ENCODE data around the gene RUNX2. TPM values are rescaled to one million over a fixed set of nuclear protein-coding genes. Genes with fewer than 3 reads are reported as not detected.
A peak's percentile ranks its signal among the peaks of the same experiment; 100 is the strongest.

RUNX2 gene
- total RNA-seq, 3 donors from 2014 or later, result 2.7 to 7.3 (median 7.2) TPM

DNA sequence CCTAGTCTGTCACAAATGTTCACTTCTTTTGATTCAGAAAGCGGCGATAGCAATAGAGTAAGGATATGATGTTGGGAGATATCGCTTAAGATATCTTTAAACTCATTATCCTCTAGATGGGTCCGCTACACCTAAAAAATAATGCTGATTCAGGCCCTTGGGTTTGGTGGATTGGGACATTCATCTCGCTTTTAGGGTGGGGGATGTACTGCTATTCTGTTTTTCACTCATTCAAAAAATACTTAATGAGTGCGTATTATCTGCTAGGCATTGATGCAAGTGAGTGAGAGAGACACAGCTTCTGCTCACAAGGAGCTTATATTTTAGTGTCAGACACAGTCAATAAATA is 167.9 kb downstream of the RUNX2 start:
- TF ChIP-seq POLR2A (IDR thresholded peaks at IDR 0.05) (no peak), POLR2AphosphoS5 (IDR thresholded peaks at IDR 0.05) (no peak)
- TF ChIP-seq, protein P1, sequence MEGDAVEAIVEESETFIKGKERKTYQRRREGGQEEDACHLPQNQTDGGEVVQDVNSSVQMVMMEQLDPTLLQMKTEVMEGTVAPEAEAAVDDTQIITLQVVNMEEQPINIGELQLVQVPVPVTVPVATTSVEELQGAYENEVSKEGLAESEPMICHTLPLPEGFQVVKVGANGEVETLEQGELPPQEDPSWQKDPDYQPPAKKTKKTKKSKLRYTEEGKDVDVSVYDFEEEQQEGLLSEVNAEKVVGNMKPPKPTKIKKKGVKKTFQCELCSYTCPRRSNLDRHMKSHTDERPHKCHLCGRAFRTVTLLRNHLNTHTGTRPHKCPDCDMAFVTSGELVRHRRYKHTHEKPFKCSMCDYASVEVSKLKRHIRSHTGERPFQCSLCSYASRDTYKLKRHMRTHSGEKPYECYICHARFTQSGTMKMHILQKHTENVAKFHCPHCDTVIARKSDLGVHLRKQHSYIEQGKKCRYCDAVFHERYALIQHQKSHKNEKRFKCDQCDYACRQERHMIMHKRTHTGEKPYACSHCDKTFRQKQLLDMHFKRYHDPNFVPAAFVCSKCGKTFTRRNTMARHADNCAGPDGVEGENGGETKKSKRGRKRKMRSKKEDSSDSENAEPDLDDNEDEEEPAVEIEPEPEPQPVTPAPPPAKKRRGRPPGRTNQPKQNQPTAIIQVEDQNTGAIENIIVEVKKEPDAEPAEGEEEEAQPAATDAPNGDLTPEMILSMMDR (IDR thresholded peaks at IDR 0.05), result no peak
- no peak overlapping the region for H3K4me3 ChIP-seq
- no peaks in the 10 kb centered on the region for H3K36me3 ChIP-seq
- no peaks in the 10 kb centered on the region for H3K4me1 ChIP-seq
- no peak for DNase-seq (ENCODE audit: low spot score in 2 of 2)
- intact Hi-C loops (cut with DNase I; ENCODE audit: low total_unique reads), result no loop called here
- H3K9me3 ChIP-seq, result no peaks in the 10 kb centered on the region
- no peak overlapping the region for H3K27ac ChIP-seq
- H3K27me3 ChIP-seq, result no peaks in the 10 kb centered on the region

DNA sequence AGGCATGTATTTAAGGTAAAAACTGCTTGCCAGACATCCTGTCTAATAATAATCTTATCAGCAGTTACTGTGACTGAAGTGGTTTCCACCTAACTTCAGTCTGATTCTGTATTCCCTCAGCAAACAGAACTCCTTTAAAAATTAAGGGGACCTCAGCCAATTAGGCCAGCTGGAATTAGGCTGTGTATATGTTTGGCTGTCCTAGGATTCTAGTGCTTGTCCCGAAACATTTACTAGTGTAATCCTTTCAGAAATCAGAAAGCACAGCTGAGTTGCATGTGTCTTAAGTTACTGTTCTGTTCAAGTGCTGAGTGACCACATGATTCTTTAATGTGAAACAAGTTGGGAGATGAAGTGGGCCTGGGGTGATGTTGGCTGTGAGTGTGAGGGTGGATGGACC is 170.5 kb downstream of the RUNX2 start:
- DNase-seq (ENCODE audit: low spot score in 2 of 2), result no peak
- H3K4me1 ChIP-seq, result no peaks in the 10 kb centered on the region
- TF ChIP-seq POLR2AphosphoS5 (IDR thresholded peaks at IDR 0.05) (no peak), POLR2A (IDR thresholded peaks at IDR 0.05) (no peak)
- TF ChIP-seq, protein P1 (IDR thresholded peaks at IDR 0.05), result no peak
- H3K4me3 ChIP-seq, result no peak overlapping the region
- no peak overlapping the region for H3K27ac ChIP-seq
- H3K27me3 ChIP-seq, result no peaks in the 10 kb centered on the region
- no peaks in the 10 kb centered on the region for H3K9me3 ChIP-seq
- H3K36me3 ChIP-seq, result no peaks in the 10 kb centered on the region
- intact Hi-C loops (cut with DNase I; ENCODE audit: low total_unique reads), result no loop called here

DNA sequence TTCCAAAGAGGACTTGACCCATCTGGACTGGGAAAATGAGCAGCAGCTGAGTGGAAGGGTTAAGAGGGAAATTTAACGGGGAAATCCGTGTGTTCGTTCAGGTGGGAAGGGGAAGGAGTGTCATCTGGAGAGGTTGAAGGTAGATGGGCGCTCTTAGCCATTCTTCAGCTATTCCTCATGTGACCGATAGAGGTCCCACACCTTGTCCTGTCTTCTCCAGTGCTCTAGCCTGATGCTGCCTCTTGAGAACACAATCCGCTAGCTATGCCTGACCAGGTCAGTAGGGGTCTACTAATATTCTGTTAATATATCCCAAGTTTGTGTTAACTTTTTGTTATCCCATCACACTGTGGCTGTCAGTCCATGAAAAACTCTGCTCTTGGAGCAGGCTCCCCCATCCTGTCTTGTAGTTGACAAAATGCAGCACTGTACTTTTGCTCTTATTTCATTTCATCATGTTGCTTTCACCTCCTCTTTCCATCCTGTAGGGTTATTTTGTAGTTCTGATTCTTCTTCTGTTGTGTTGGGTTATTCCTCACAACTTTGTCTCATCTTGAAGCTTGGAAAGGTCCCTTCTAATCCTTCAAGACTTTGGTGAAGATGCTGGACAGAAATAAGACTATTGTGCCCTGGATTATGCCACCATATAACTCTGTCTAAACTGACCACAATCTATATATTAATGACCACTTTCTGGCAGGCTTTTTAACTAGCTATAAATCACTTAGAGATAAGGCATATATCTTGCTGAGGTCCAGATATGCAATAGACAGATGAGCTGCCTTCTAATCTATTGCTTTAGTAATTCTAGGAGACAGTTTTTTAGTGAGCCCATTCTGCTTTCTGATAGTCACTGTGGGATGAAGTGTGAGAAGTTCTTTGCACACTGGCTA is 173.0 kb downstream of the RUNX2 start:
- no peaks in the 10 kb centered on the region for H3K27me3 ChIP-seq
- no peak for DNase-seq (ENCODE audit: low spot score in 2 of 2)
- intact Hi-C loops (cut with DNase I; ENCODE audit: low total_unique reads), result no loop called here

DNA sequence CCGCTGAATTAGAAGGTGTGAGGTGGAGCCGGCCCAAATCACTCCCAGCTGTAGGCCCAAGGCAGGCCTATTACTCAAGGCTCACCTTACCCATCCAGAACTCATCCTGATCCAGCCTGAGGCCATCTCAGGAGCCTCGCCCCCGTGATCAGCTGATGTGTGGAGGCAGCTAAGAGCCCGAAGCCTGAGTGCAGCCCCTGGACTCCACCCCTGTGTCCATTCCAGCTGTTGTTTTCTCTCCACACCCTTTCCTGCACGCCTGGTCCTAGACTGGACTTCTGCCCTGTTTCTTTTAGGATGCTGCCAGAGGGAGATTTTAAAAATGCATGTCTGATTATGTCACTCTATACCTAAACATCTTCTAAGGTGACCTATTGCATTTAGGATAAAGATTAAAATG is 174.3 kb downstream of the RUNX2 start:
- DNase-seq (ENCODE audit: low spot score in 2 of 2), result no peak
- H3K9me3 ChIP-seq, result no peaks in the 10 kb centered on the region
- H3K4me3 ChIP-seq, result no peak overlapping the region
- H3K27ac ChIP-seq, result no peak overlapping the region
- H3K36me3 ChIP-seq, result no peaks in the 10 kb centered on the region
- no peaks in the 10 kb centered on the region for H3K4me1 ChIP-seq
- H3K27me3 ChIP-seq, result no peaks in the 10 kb centered on the region
- TF ChIP-seq, protein P1 (IDR thresholded peaks at IDR 0.05), result no peak
- TF ChIP-seq POLR2AphosphoS5 (IDR thresholded peaks at IDR 0.05), result no peak
- no peak for TF ChIP-seq POLR2A (IDR thresholded peaks at IDR 0.05)
- intact Hi-C loops (cut with DNase I; ENCODE audit: low total_unique reads), result no loop called here

More for the DNA sequence above, 173.0 kb downstream of the RUNX2 start:
- H3K36me3 ChIP-seq, result no peaks in the 10 kb centered on the region
- no peaks in the 10 kb centered on the region for H3K4me1 ChIP-seq
- TF ChIP-seq POLR2A (IDR thresholded peaks at IDR 0.05) (no peak), POLR2AphosphoS5 (IDR thresholded peaks at IDR 0.05) (no peak)
- TF ChIP-seq, protein P1 (IDR thresholded peaks at IDR 0.05), result no peak
- H3K27ac ChIP-seq, result no peak overlapping the region
- H3K9me3 ChIP-seq, result no peaks in the 10 kb centered on the region
- no peak overlapping the region for H3K4me3 ChIP-seq

DNA sequence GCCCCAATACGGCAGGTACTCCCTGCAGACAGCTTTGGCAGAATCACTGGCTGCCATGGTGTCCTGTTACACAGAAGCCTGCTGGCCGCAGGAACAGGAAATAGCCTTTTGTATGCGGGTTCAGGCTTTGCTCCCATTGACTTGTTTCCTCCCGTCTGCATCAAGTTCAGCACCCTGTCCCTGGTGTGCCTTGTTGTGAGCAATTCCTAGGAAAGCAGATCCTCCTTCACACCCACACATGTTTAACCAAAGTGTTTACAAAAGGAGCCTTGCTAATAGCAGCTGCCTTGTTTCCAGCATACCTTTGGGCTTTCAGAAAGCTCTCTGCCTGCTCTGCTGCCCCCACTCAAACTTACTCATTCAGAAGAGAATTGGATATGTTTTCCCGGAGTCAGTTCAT is 176.8 kb downstream of the RUNX2 start:
- intact Hi-C loops (cut with DNase I; ENCODE audit: low total_unique reads), result no loop called here
- H3K36me3 ChIP-seq, result no peaks in the 10 kb centered on the region
- H3K9me3 ChIP-seq, result no peaks in the 10 kb centered on the region
- H3K4me3 ChIP-seq, result no peak overlapping the region
- H3K4me1 ChIP-seq, result no peaks in the 10 kb centered on the region
- DNase-seq (ENCODE audit: low spot score in 2 of 2), result no peak
- H3K27ac ChIP-seq, result peak overlapping the region; percentile 43 to 44
- no peaks in the 10 kb centered on the region for H3K27me3 ChIP-seq
- TF ChIP-seq, protein P1 (IDR thresholded peaks at IDR 0.05), result no peak
- no peak for TF ChIP-seq POLR2AphosphoS5 (IDR thresholded peaks at IDR 0.05)
- no peak for TF ChIP-seq POLR2A (IDR thresholded peaks at IDR 0.05)

All from breast epithelium (tissue), 4 donors.